Testis (tissue), 3 donors: ENCODE data around the gene ZSCAN20. TPM values are rescaled to one million over a fixed set of nuclear protein-coding genes. Genes with fewer than 3 reads are reported as not detected.

Experiments
- DNase-seq: peaks from one replicate; pipeline ENCODE4 v3.0.0-alpha.2; 2019
- H3K27ac ChIP-seq, 2 donors: fragments of 200-600 bp; sonication (generic); one replicate each; pipeline ENCODE4 v1.5.1; 2019
- H3K27me3 ChIP-seq: fragments of 200-600 bp; sonication (generic); one replicate; pipeline ENCODE4 v1.5.1; 2019
- H3K36me3 ChIP-seq: fragments of 200-600 bp; sonication (generic); one replicate; pipeline ENCODE4 v1.5.1; 2017; ENCODE audit warnings: low read depth; ENCODE audit errors: missing control alignments
- H3K4me1 ChIP-seq: fragments of 200-600 bp; sonication (generic); one replicate; pipeline ENCODE4 v1.5.1; 2019
- H3K4me3 ChIP-seq, 2 donors: fragments of 200-600 bp; sonication (generic); one replicate each; pipeline ENCODE4 v1.5.1; 2017 to 2019
- H3K9me3 ChIP-seq: fragments of 200-600 bp; sonication (generic); one replicate; pipeline ENCODE4 v1.5.1; 2017
- POLR2A ChIP-seq: fragments of 450-650 bp; IDR thresholded peaks from one replicate; pipeline ENCODE4 v1.6.1; 2017; ENCODE audit warnings: antibody characterized with exemption, mild to moderate bottlenecking, moderate library complexity
- WGBS, 2 donors: methylation state at CpG; one replicate each; pipeline ENCODE4 v1.1.5; 2018; 5-methylcytosine and 5-hydroxymethylcytosine counted together
- intact Hi-C: fragments of 100-400 bp; cut with DNase I; formaldehyde crosslinking; loops from one replicate; pipeline ENCODE4 v1.15.1; 2023; ENCODE audit warnings: low total_unique reads
- polyA plus RNA-seq: library from polyadenylated mRNA; stranded (reverse); fragments of 350-450 nt; fragmentation: Illumina TruSeq; extraction: RNeasy Lipid Tissue Mini Kit (QIAGEN cat#74804); gene quantifications from one replicate; pipeline ENCODE4 v1.2.3, GENCODE V29; 2014; ENCODE audit warnings: low read depth, low replicate concordance; ENCODE audit not compliant: insufficient read depth
- total RNA-seq, 2 donors: library from RNA; depleted of rRNA; stranded (reverse); fragments of >200 nt; gene quantifications; one replicate each; pipeline ENCODE4 v1.2.3, GENCODE V29; 2016
- TF ChIP-seq, protein P1 (sequence below), 3 experiments: fragments of 450-650 bp in 2 of 3; fragments of 200-600 bp in 1 of 3; sonication (generic) in 1 of 3; IDR thresholded peaks; one replicate each; pipeline ENCODE4 v1.5.1; 2016 to 2019; ENCODE audit warnings: antibody characterized with exemption in 3 of 3, mild to moderate bottlenecking in 2 of 3, moderate library complexity in 1 of 3

ZSCAN20 gene
- total and polyA plus RNA-seq, 3 donors from 2014 or later: 4.5 to 10.1 (median 9.8) TPM

DNA sequence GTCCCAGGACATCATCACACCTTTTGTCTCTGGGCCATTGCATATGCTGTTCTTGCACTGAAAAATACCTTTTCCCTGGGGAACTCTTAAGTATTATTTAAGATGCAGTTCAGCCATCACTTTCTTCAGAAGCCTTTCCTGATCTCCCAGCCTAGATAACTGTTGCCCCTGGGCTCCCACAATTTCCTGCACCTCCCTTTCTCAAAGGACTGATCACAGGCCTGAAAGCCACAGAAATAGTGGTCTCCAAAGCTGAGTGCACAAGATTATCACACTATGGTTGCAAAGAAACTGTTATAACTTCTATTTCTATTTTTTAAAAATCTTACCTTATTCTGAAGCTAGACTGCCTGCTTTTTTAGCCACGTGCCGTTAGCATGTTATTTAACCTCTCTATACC lies 2.8 kb upstream of the ZSCAN20 start:
- WGBS, 2 donors: 93 to 94% methylated on average over 2 of the region's 2 CpGs
- Histone ChIP-seq H3K36me3 (no peaks in the 10 kb centered on the region), H3K4me1 (peaks cover 15% of the 10 kb centered on the region), H3K27ac (no peak overlapping the region), H3K27me3 (no peaks in the 10 kb centered on the region), H3K9me3 (no peaks in the 10 kb centered on the region), H3K4me3 (no peak overlapping the region)
- TF ChIP-seq, protein P1, sequence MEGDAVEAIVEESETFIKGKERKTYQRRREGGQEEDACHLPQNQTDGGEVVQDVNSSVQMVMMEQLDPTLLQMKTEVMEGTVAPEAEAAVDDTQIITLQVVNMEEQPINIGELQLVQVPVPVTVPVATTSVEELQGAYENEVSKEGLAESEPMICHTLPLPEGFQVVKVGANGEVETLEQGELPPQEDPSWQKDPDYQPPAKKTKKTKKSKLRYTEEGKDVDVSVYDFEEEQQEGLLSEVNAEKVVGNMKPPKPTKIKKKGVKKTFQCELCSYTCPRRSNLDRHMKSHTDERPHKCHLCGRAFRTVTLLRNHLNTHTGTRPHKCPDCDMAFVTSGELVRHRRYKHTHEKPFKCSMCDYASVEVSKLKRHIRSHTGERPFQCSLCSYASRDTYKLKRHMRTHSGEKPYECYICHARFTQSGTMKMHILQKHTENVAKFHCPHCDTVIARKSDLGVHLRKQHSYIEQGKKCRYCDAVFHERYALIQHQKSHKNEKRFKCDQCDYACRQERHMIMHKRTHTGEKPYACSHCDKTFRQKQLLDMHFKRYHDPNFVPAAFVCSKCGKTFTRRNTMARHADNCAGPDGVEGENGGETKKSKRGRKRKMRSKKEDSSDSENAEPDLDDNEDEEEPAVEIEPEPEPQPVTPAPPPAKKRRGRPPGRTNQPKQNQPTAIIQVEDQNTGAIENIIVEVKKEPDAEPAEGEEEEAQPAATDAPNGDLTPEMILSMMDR (IDR thresholded peaks at IDR 0.05): no peak
- no peak for TF ChIP-seq POLR2A
- DNase-seq: no peak
- intact Hi-C loops: no loop called here

DNA sequence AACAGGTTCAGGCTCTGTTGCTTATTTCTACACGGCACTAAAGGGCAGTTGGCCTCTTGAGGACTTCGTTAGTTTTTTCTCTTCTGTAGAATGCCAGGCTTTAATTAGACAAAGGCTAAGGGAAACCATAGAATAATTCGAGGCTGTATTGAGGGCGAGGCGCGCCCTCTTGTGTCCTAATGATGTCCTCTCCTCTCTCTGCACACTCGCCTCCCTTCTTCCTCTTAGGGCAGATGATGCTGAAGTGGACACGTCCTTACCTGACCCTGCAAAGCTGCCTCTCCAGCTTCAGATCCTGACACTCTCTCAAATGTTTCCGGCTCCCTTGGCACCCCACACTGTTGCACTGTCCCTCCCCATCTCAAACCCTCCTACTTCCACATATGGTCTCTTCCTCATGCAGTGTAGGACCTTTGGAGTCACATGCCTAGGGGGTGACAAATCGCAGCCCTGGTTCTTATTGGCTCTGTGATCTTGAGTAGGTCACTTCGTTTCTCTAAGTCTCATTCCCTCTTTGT lies 1.9 kb upstream of the ZSCAN20 start:
- intact Hi-C loops: no loop called here
- WGBS, 2 donors: 28 to 42% methylated on average over 11 of the region's 11 CpGs
- peak; percentile 90 for DNase-seq
- Histone ChIP-seq H3K4me3 (no peak overlapping the region), H3K9me3 (no peaks in the 10 kb centered on the region), H3K27me3 (no peaks in the 10 kb centered on the region), H3K36me3 (no peaks in the 10 kb centered on the region), H3K27ac (no peak overlapping the region), H3K4me1 (peaks cover 15% of the 10 kb centered on the region)
- TF ChIP-seq, protein P1 (IDR thresholded peaks at IDR 0.05): peak; percentile 56 to 76 (median 65)
- TF ChIP-seq POLR2A: no peak

DNA sequence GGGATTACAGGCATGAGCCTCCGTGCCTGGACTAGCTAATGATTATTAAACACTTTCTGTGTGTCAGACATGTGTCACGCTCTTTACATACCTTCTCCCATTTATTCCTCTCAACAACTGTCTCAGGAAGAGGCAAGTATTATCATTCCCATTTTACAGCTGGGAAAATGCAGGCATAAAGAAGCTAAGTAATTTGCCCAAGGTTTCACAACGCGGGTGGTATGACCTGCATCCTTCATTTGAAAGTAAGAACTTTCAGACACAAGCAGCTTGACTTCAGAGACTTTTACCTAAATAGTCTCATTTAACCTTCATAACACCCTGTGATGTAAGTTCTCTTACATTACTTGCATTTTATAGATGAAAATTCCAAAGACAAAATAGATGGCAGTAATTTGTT lies 1.0 kb upstream of the ZSCAN20 start:
- Histone ChIP-seq H3K27ac (peak overlapping the region in 1 of 2 donors; percentile 71), H3K4me3 (no peak overlapping the region), H3K4me1 (peaks cover 15% of the 10 kb centered on the region), H3K36me3 (no peaks in the 10 kb centered on the region), H3K27me3 (no peaks in the 10 kb centered on the region), H3K9me3 (no peaks in the 10 kb centered on the region)
- DNase-seq: no peak
- TF ChIP-seq, protein P1 (IDR thresholded peaks at IDR 0.05): no peak
- TF ChIP-seq POLR2A: no peak
- intact Hi-C loops: no loop called here
- WGBS, 2 donors: 77 to 81% methylated on average over 4 of the region's 4 CpGs

DNA sequence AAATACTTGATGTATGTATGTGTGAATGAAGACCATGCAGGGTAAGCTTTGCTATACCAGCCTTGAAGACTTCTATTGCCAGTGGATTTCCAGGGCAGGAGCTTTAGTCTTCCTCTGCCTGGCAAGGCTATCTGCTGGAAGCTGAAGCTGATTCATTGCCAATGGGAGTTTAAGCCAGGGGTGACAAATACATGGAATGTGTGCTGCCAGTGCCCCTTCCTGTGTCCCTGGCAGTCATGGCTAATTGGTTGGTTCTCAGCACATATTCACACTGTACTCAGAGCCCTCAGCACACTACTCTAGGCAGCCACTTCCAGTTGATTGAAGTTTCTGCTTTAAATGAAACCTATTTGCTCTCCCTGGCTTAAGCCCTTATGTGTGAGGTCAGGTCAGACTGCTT lies 1.5 kb downstream of the ZSCAN20 start:
- Histone ChIP-seq H3K27me3 (no peaks in the 10 kb centered on the region), H3K4me3 (no peak overlapping the region), H3K9me3 (no peaks in the 10 kb centered on the region), H3K4me1 (peaks cover 15% of the 10 kb centered on the region), H3K27ac (no peak overlapping the region), H3K36me3 (no peaks in the 10 kb centered on the region)
- no peak for DNase-seq
- intact Hi-C loops: no loop called here
- TF ChIP-seq, protein P1 (IDR thresholded peaks at IDR 0.05): no peak
- no peak for TF ChIP-seq POLR2A

DNA sequence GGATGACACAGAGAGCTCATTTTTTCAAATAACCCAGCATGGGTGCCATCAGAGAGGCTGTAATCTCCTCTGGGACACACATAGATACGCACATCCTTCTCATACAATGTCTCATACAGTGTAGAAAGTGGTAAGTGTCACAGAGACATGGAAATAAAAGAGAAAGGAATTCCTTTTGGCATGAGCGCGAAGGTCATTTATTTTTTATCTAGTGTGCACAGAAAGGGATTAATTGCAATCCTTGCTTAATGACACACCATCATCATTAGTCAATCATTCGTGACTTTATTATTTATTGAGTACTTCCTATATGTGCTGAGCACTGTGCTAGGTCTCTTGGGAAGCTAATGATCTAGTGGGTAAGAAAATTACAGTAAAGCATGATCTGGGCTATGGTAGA lies 5.0 kb downstream of the ZSCAN20 start:
- Histone ChIP-seq H3K36me3 (no peaks in the 10 kb centered on the region), H3K4me1 (peaks cover 4% of the 10 kb centered on the region), H3K27ac (no peak overlapping the region), H3K9me3 (no peaks in the 10 kb centered on the region), H3K4me3 (no peak overlapping the region), H3K27me3 (no peaks in the 10 kb centered on the region)
- WGBS, 2 donors: 70 to 71% methylated on average over 4 of the region's 4 CpGs
- intact Hi-C loops: no loop called here
- TF ChIP-seq, protein P1 (IDR thresholded peaks at IDR 0.05): no peak
- TF ChIP-seq POLR2A: no peak
- no peak for DNase-seq
